Measurements from ENCODE around the gene PKNOX2.

Gene PKNOX2

DNA sequence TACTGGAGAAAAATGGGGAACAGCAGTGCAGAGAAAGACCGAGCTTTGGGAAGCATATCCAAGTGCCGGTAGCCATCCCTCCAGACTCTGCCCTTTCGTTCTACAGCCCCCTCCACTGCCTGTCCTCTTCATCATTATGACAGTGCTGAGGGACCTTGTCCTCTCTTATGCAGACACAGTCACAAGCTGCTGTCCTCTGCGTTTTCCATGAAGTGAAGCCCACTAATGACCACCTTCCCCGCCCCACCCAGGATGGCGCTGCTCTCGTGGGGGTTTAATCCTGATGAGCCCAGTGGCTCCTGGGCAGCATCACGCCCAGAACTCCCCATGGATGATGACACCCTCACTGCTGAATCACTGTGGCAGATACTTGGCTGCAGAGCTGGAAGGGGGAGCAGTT, 157.7 kb downstream of the PKNOX2 start:
- DNase-seq (ENCODE audit: insufficient read length, low spot score) (no peak), FAIRE-seq (no peak)
- TF ChIP-seq, protein P1, sequence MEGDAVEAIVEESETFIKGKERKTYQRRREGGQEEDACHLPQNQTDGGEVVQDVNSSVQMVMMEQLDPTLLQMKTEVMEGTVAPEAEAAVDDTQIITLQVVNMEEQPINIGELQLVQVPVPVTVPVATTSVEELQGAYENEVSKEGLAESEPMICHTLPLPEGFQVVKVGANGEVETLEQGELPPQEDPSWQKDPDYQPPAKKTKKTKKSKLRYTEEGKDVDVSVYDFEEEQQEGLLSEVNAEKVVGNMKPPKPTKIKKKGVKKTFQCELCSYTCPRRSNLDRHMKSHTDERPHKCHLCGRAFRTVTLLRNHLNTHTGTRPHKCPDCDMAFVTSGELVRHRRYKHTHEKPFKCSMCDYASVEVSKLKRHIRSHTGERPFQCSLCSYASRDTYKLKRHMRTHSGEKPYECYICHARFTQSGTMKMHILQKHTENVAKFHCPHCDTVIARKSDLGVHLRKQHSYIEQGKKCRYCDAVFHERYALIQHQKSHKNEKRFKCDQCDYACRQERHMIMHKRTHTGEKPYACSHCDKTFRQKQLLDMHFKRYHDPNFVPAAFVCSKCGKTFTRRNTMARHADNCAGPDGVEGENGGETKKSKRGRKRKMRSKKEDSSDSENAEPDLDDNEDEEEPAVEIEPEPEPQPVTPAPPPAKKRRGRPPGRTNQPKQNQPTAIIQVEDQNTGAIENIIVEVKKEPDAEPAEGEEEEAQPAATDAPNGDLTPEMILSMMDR (IDR thresholded peaks at IDR 0.05; ENCODE audit: insufficient read depth, missing control alignments), result no peak

DNA sequence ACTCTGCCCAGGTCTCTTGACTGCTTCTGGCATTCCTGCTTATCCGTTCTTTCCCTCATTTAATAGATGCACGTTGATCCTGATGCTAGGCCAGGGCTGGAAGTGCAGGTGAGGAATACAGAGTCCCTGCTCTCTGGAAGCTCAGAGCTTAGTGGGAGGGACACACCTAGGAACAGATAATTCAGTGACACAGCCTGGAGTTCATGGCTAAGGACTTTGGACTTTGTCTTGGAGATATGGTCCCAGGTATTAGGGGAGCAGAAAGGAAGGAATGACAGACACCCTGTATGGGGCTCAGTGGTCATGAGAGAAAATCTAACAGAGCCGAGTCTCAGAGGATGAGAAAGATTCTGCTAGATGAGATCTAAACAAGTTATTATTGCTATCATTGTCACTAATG, 160.6 kb downstream of the PKNOX2 start:
- DNase-seq (ENCODE audit: insufficient read length, low spot score) (no peak), FAIRE-seq (no peak)
- TF ChIP-seq, protein P1 (IDR thresholded peaks at IDR 0.05; ENCODE audit: insufficient read depth, missing control alignments), result no peak

DNA sequence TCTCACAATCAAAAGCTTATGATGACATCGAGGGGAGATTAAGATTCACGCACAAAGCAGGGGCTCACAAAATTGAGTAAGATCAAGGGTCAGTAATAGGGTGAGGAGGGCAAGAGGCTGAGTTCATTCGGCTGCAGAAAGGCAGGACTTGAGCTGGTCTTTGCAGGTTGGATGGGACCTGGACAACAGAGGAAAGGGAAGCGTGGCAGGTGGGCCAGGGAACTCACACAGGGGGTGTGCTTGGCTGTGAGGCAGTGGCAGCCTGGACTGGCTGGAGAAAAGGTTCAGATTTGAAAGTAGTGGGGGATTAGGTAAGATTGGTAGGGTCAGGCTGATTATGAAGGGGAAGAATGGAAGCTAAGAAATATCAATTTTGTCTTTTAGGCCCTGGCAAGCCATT, 161.6 kb downstream of the PKNOX2 start:
- no peak for DNase-seq (ENCODE audit: insufficient read length, low spot score)
- FAIRE-seq, result no peak
- TF ChIP-seq, protein P1 (IDR thresholded peaks at IDR 0.05; ENCODE audit: insufficient read depth, missing control alignments), result no peak

DNA sequence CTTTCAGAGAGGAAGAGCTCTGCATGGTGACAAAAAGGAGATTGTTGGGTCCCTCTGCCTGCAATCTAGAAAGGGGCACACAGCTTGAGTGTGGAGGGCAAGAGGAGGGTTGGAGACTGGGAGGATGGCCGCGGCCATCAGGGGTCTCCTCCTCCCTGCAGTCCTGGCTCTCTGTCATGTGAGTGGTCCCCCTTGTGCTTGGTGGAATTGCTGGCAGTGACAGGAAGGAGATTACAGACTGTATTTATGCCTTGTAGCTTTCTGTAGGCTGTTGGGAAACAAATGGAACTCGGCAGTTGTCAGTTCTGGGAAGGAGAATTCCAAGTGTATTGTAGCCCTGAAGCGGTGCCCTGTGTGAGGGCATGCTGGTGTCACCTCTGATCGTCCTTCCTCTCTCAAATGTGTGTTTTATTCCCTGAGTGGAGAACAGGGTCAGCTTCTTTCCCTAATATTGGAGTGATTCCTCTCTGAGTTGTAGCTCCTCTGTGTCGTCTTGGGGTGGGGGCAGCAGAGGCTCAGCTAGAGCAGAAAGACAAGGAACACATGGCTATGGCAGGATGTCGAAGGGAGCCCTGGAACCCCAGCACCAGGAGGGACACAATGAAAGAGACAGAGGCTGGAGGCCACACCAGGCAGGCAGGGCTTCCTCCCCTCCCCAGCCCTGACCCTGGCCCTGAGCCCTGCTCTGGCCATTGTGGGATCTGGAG, 163.1 kb downstream of the PKNOX2 start:
- no peak for DNase-seq (ENCODE audit: insufficient read length, low spot score)
- FAIRE-seq, result no peak
- TF ChIP-seq, protein P1 (IDR thresholded peaks at IDR 0.05; ENCODE audit: insufficient read depth, missing control alignments), result no peak

DNA sequence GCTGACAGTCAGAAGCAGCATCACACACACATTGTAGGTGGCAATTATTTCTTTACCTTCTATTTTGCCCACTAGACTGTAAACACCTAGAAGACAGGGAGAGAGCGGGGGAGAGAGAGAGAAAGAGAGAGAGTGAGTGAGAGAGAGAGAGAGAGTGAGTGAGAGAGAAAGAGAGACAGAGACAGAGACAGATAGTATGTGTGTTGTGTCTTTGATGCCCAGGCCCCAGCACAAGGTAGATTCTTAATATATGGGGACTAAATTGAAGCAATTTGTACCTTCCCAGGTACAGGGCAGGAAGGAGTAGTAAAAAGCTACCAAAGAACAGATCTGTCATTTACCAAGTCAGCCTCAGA, 163.7 kb downstream of the PKNOX2 start:
- TF ChIP-seq, protein P1 (IDR thresholded peaks at IDR 0.05; ENCODE audit: insufficient read depth, missing control alignments), result no peak
- no peak for DNase-seq (ENCODE audit: insufficient read length, low spot score)
- FAIRE-seq, result no peak

DNA sequence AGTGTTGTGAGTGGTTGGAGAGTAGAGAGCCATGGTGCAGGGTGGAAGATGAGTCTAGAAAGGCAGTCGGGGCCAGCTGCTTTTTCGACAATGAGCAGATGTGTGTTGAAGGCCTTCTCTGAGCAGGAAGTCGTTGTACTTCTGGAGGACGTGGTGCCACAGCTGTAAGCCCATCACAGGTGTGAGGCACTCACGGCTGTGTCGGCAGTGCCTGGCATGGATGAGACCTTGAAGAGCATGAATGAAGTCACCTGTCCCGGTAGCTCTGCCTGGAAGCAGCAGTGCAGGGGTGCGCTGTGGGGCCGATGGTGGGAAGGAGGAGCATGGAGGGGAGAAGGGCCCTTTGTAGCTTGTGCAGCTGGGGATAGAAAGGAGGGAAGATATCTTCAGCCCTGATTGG, 165.2 kb downstream of the PKNOX2 start:
- no peak for DNase-seq (ENCODE audit: insufficient read length, low spot score)
- TF ChIP-seq, protein P1 (IDR thresholded peaks at IDR 0.05; ENCODE audit: insufficient read depth, missing control alignments), result no peak
- no peak for FAIRE-seq

DNA sequence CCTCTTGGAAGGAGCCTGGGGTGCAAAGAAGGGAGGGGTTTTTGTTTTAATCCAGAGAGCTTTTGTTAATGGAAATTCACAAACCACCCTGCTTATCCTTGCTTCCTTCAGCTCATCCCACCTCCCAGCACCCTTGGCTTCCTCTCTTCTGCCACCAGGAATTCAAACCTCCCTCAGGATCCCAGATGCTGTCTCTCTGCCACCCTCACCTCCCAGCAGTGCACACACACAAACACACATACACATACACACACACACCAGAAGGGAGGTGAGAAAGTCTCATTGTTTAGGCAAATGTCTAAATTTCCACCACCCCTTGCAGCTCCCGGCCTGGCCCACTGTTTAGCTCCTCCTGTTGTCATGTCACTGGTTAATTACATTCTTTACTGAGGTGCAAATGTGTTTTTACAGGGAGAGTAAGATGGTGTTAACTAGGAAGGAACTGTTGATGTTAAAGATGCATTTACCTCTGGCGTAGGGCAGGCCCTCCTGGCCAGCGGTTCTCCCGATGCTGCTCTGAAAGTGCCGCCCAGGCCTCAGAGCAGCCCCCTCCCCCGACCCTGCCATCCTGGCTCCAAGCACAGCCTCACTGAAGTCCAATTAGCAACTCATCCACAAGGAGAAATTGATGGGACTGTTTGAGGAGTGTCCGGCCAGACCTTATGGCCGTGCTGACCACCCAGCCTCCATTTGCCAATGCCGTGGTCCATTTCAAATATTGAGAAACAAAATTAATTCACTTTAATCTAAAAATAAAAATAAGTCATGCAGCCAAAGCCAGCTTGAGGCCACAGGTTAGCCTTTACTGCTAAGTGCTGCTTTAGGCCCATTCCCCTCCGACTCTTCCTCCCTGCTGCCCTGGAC, 166.1 kb downstream of the PKNOX2 start:
- no peak for FAIRE-seq
- TF ChIP-seq, protein P1 (IDR thresholded peaks at IDR 0.05; ENCODE audit: insufficient read depth, missing control alignments), result no peak
- no peak for DNase-seq (ENCODE audit: insufficient read length, low spot score)

Measured in D721Med (cell line).